NT2/D1 (cell line): ENCODE results near the gene AOPEP.

Experiments used
- SUZ12 ChIP-seq: IDR thresholded peaks from 2 replicates; pipeline ENCODE4 v1.6.1; 2011; ENCODE audit not compliant: insufficient read length, insufficient read depth; ENCODE audit errors: extremely low read depth
- YY1 ChIP-seq: IDR thresholded peaks from 2 replicates; pipeline ENCODE4 v1.6.1; 2011; ENCODE audit not compliant: insufficient read length, insufficient read depth
- ZNF274 ChIP-seq: IDR thresholded peaks from 2 replicates; pipeline ENCODE4 v1.6.1; 2011; ENCODE audit warnings: mild to moderate bottlenecking, low read depth, low read length

- no peak for TF ChIP-seq ZNF274
- TF ChIP-seq YY1: no peak
- no peak for TF ChIP-seq SUZ12
These were observed 177.5 kb downstream of the AOPEP start for GRCh38 chr9:94903961-94904421.
